Neural cell (in vitro differentiated cells): ENCODE results near the gene GPN1.

Source experiments
- CTCF ChIP-seq: fragments of 450-650 bp; IDR thresholded peaks from 2 replicates; pipeline ENCODE4 v1.5.1; 2014; ENCODE audit warnings: antibody characterized with exemption, mild to moderate bottlenecking, moderate library complexity; ENCODE audit not compliant: poor library complexity, severe bottlenecking
- EP300 ChIP-seq: fragments of 450-650 bp; conservative IDR thresholded peaks from 2 replicates; pipeline ENCODE4 v1.6.1; 2014; ENCODE audit warnings: antibody characterized with exemption, mild to moderate bottlenecking, moderate library complexity; ENCODE audit not compliant: poor library complexity, severe bottlenecking
- EZH2 ChIP-seq: fragments of 200-600, 300-800 bp; shearing (Covaris generic), sonication (generic); IDR thresholded peaks from 2 replicates; pipeline ENCODE4 v1.6.1; 2014; ENCODE audit warnings: antibody characterized with exemption, low read length, borderline replicate concordance, mild to moderate bottlenecking; ENCODE audit not compliant: insufficient read depth, poor library complexity, severe bottlenecking
- MXI1 ChIP-seq: fragments of 450-650 bp; conservative IDR thresholded peaks from 2 replicates; pipeline ENCODE4 v1.6.1; 2014; ENCODE audit warnings: antibody characterized with exemption, mild to moderate bottlenecking; ENCODE audit not compliant: poor library complexity, severe bottlenecking
- POLR2AphosphoS5 ChIP-seq: IDR thresholded peaks from 2 replicates; pipeline ENCODE4 v1.6.1; 2012
- REST ChIP-seq: IDR thresholded peaks from 2 replicates; pipeline ENCODE4 v1.6.1; 2012; ENCODE audit warnings: borderline replicate concordance
- SMC3 ChIP-seq: fragments of 450-650 bp; conservative IDR thresholded peaks from 2 replicates; pipeline ENCODE4 v1.6.1; 2014; ENCODE audit warnings: antibody characterized with exemption, mild to moderate bottlenecking, moderate library complexity; ENCODE audit not compliant: poor library complexity

- TF ChIP-seq CTCF (no peak), SMC3 (no peak), POLR2AphosphoS5 (no peak), EZH2 (no peak), REST (no peak), EP300 (no peak), MXI1 (no peak)
Measured at GRCh38 chr2:27667446-27667845, 38.6 kb downstream of the GPN1 start.
